ENCODE results near the gene SNRK.

DNA sequence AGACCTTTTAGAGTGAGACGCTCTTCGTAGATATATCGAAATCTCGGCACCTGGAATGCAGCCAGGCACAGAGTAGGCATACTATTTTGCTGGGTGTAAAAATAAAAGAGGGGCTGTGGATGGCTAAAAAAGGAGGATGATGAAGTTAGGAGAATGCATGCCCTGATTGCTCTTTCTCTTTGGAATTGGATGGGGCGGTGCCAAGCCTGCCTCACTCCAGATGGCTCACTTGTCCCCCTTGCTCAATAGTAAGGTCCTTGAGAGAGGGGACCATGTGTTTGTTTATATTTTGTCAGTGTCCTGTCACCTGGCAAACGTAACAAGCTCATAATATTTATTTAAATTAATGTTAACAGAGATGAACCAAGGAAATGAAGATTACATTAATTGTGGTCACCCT, 33.0 kb downstream of the SNRK start:
- no peak for TF ChIP-seq SMAD3 (CRISPR knock-in tag; IDR thresholded peaks at IDR 0.05; ENCODE audit: borderline replicate concordance)
- no peak for TF ChIP-seq RELA (CRISPR knock-in tag; IDR thresholded peaks at IDR 0.05; ENCODE audit: borderline replicate concordance)
- TF ChIP-seq, protein P1, sequence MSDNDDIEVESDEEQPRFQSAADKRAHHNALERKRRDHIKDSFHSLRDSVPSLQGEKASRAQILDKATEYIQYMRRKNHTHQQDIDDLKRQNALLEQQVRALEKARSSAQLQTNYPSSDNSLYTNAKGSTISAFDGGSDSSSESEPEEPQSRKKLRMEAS (CRISPR knock-in tag; IDR thresholded peaks at IDR 0.05): no peak
- TF ChIP-seq, protein P2, sequence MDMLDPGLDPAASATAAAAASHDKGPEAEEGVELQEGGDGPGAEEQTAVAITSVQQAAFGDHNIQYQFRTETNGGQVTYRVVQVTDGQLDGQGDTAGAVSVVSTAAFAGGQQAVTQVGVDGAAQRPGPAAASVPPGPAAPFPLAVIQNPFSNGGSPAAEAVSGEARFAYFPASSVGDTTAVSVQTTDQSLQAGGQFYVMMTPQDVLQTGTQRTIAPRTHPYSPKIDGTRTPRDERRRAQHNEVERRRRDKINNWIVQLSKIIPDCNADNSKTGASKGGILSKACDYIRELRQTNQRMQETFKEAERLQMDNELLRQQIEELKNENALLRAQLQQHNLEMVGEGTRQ (CRISPR knock-in tag; IDR thresholded peaks at IDR 0.05): no peak
- TF ChIP-seq, protein P3, sequence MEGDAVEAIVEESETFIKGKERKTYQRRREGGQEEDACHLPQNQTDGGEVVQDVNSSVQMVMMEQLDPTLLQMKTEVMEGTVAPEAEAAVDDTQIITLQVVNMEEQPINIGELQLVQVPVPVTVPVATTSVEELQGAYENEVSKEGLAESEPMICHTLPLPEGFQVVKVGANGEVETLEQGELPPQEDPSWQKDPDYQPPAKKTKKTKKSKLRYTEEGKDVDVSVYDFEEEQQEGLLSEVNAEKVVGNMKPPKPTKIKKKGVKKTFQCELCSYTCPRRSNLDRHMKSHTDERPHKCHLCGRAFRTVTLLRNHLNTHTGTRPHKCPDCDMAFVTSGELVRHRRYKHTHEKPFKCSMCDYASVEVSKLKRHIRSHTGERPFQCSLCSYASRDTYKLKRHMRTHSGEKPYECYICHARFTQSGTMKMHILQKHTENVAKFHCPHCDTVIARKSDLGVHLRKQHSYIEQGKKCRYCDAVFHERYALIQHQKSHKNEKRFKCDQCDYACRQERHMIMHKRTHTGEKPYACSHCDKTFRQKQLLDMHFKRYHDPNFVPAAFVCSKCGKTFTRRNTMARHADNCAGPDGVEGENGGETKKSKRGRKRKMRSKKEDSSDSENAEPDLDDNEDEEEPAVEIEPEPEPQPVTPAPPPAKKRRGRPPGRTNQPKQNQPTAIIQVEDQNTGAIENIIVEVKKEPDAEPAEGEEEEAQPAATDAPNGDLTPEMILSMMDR (IDR thresholded peaks at IDR 0.05): no peak
- TF ChIP-seq, protein P4, sequence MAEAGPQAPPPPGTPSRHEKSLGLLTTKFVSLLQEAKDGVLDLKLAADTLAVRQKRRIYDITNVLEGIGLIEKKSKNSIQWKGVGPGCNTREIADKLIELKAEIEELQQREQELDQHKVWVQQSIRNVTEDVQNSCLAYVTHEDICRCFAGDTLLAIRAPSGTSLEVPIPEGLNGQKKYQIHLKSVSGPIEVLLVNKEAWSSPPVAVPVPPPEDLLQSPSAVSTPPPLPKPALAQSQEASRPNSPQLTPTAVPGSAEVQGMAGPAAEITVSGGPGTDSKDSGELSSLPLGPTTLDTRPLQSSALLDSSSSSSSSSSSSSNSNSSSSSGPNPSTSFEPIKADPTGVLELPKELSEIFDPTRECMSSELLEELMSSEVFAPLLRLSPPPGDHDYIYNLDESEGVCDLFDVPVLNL (CRISPR knock-in tag; IDR thresholded peaks at IDR 0.05; ENCODE audit: borderline replicate concordance, low read depth): no peak
- TF ChIP-seq NR2C2 (CRISPR knock-in tag; IDR thresholded peaks at IDR 0.05): no peak
- no peak for TF ChIP-seq ZBTB21 (CRISPR knock-in tag; IDR thresholded peaks at IDR 0.05; ENCODE audit: borderline replicate concordance)
- TF ChIP-seq, protein P5, sequence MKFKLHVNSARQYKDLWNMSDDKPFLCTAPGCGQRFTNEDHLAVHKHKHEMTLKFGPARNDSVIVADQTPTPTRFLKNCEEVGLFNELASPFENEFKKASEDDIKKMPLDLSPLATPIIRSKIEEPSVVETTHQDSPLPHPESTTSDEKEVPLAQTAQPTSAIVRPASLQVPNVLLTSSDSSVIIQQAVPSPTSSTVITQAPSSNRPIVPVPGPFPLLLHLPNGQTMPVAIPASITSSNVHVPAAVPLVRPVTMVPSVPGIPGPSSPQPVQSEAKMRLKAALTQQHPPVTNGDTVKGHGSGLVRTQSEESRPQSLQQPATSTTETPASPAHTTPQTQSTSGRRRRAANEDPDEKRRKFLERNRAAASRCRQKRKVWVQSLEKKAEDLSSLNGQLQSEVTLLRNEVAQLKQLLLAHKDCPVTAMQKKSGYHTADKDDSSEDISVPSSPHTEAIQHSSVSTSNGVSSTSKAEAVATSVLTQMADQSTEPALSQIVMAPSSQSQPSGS (CRISPR knock-in tag; IDR thresholded peaks at IDR 0.05; ENCODE audit: borderline replicate concordance, low read depth): no peak
- no peak for TF ChIP-seq IRF2 (CRISPR knock-in tag; IDR thresholded peaks at IDR 0.05; ENCODE audit: borderline replicate concordance, low read depth)
- TF ChIP-seq ZNF423 (CRISPR knock-in tag; IDR thresholded peaks at IDR 0.05): no peak
- TF ChIP-seq, protein P6, sequence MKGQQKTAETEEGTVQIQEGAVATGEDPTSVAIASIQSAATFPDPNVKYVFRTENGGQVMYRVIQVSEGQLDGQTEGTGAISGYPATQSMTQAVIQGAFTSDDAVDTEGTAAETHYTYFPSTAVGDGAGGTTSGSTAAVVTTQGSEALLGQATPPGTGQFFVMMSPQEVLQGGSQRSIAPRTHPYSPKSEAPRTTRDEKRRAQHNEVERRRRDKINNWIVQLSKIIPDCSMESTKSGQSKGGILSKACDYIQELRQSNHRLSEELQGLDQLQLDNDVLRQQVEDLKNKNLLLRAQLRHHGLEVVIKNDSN (CRISPR knock-in tag; IDR thresholded peaks at IDR 0.05): no peak
- TF ChIP-seq JAZF1 (CRISPR knock-in tag; IDR thresholded peaks at IDR 0.05): no peak
- TF ChIP-seq, protein P7, sequence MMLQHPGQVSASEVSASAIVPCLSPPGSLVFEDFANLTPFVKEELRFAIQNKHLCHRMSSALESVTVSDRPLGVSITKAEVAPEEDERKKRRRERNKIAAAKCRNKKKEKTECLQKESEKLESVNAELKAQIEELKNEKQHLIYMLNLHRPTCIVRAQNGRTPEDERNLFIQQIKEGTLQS (CRISPR knock-in tag; conservative IDR thresholded peaks at IDR 0.05): no peak

Data from WTC11 (cell line).